ENCODE data around the gene MEG3.

Gene MEG3

DNA sequence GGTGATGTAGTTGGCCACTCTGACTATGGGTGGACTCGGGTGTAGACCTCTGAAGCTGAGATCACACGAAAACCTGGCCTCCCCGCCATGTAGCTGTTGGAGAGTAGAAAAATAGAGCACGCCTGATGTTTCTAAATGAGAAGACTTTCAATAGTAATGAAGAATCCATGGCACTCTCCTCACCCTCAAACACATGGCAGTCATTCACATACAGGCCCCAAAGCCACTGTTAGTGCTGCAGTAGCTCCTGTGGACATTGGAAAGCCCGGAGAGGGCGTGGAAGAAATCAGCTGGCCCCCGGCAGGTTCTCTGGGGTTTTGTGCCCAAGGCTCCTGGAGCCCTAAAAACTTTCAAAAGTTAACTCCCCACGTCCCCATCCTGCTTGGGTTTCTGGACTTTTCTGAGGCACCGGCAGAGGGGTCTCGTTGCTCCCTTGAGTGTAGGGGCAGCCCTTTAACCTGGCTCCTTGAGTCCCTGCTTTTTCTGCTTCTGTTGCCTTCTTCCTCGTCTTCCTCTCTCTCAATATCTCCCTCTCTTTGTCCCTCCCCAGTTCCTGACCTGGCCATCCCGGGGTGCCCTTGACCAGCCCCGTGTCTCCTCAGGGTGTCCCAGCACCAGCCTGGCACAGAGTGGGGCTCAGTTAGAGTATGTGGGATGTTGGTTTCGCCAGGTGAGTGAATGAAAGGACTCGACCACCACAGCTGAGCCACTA, 8.3 kb downstream of the MEG3 start:
- no peak for DNase-seq

GRCh38 chr14:100834794-100835547, 9.1 kb downstream of the MEG3 start:
- DNase-seq, result no peak

DNA sequence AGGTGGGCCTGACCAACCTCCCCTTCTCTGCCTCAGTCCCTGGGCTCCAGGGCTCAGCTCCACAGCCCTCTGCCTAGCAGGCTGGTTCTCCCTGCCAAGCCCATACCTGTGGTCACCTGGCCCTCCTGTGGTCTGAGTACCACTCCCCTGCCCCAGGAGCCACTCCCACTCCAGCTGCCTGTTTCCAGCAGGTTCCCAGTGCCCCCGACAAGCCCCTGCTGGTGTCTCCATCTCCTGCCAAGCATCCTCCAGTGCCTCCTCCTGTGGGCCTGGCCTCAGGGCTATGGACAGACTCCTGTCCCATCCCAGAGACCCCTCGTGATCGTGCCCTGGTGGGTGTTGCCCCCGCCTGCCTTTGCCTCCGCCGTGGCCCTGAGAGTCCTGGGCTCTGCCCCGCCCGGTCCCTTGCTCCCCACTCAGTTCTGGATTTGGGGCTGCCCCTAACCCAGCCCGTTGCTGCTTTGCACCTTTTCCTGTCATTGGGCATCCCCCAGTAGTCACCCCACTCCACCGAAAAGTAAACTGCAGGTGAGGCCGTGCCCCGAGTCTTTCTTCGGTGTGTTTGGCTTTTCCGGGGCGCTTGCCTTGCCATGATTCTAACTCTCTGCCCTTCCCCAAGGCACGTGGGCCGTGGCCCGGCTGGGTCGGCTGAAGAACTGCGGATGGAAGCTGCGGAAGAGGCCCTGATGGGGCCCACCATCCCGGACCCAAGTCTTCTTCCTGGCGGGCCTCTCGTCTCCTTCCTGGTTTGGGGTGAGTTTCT, 9.8 kb downstream of the MEG3 start:
- no peak for DNase-seq

GRCh38 chr14:100836311-100836805, 10.4 kb downstream of the MEG3 start:
- DNase-seq, result no peak

- no peak for DNase-seq
Measured at GRCh38 chr14:100836941-100837804, 11.3 kb downstream of the MEG3 start.

GRCh38 chr14:100837805-100838350, 12.0 kb downstream of the MEG3 start:
- no peak for DNase-seq

DNA sequence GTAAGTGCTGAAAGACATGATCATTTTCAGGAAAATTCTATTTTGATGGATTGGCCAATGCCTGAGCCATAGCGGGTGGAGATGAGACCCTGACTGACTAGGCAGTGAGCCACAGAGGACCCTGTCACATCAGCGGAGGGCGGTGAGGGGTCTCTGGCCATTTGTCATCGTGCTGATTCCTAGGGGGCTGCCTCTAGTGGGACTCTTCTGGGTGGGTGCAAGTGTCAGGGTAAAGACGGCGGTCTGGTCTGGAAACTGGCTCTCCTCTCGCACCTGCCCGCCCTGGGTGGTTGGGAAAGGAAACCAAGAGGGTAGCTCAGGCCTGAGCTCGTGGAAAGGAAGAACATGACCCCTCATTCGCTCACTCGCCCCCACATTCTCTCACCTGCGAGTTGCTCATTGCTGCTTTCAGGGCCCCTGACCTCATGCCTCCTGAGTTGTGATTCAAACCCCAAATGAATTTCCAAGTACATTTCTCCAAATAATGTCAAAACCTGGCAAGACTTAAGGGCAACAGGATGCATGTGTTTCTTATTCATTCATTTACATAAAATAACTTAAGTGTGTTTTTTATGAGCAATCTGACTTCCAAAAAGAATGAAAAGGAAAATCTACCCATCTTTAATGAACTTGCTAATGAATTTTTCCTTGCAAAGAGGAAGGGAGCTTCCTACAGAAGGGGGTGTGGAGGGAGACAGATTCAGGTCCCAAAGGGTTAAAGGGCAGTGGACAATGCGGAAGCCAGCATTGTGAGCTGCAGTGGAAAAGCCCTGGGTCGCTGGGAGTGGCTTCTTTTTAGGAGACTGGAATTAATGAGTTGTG, 12.8 kb downstream of the MEG3 start:
- DNase-seq, result no peak

- DNase-seq, result no peak
Measured at GRCh38 chr14:100839315-100839585, 13.3 kb downstream of the MEG3 start.

GRCh38 chr14:100839681-100840111, 13.8 kb downstream of the MEG3 start:
- DNase-seq, result no peak

DNA sequence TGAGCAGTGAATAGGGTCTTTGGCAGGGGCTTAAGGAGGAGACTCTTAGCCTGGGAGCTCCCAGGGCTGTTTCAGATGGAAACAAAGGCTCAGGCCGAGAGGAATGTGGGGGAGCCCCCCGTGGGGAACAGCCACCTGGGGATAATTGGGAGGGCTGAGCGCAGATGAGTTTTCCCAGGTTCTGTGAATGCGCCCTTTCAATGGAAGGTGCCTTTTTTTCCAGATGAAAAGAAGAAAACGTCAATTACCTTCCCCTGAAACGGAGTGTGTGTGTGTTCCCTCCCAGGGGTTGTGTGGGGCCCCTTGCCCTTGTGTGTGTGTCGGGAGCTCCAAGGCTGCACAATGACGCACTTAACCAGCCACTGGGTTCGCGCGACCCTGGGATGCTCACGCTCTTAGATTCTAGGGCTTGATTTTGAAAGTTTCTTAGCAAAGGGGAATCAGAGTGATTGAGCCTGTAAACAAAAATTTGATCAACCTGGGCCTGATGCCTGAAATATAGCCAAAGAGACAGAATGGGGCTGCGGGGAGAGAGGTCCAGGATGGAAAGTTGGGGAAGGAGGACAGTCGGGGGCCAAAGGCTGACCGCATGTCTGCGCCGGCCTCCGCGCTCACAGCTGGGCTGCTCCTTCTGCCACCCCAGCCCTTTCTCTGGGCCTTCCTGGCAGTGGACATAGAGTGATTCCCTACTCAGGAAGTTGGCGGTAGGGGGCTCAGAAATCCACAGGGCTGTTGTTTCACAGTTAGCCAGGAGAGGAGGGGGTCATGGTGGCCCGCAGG, 14.6 kb downstream of the MEG3 start:
- no peak for DNase-seq

- no peak for DNase-seq
Measured at GRCh38 chr14:100841066-100841760, 15.3 kb downstream of the MEG3 start.

- peak; percentile 60 for DNase-seq
Measured at GRCh38 chr14:100841761-100842403, 16.0 kb downstream of the MEG3 start.

DNA sequence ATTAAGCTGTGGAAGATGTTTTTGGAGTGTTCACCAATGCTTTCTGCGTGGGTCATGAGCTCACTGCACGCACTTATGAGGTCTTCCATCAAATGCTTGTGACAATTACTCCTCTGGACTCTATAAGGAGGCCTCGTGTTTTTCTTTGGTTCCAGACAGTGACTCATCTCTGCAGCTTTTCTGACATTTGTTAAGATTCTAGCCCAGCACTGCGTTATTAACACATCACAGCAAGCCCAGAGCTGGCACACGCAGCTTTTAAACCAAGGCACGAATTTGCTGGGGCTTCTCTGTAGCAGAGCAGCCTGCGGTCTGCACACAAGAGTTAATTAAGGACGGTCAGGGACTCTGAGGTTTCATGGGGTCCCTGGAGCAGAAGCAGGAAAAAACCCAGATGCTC, 16.9 kb downstream of the MEG3 start:
- DNase-seq, result no peak

DNA sequence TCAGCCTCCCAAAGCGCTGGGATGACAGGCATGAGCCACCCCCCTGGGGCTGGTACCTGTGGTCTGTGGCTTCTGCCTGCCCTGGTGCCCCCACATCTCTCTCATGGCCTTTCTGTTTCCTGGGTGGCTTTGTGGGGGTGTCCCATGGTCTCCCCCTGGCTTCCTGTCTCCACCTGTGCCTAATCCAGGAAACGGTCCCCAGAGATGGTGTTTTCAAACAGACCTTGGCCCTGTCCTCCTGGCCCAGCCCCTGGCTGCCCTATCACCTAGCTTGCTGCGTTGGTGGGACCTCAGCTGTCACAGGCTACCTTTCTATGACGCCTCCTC, 18.1 kb downstream of the MEG3 start:
- DNase-seq, result no peak

- DNase-seq, result no peak
Measured at GRCh38 chr14:100844421-100844820, 18.5 kb downstream of the MEG3 start.

DNA sequence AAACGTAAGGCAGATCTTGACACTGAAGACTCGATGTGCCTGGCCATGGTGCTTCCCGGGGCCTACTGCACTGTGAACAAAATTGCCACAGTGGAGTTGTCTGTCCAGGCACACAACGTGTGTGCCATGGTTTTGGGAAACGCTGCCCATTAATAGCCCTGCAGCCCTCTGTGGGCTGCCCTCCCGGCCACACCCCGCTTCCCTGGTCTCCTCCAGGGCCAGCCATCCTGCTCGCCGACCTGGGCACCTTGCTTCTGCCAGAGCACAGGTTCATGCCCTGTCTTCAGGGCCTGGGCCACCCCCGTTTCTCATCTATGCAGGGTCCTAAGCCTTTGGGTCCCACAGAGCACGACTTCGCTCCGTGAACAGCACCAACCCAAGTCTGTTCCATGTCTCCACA, 18.9 kb downstream of the MEG3 start:
- no peak for DNase-seq

GRCh38 chr14:100845341-100845740, 19.4 kb downstream of the MEG3 start:
- DNase-seq, result no peak

GRCh38 chr14:100846309-100846859, 20.5 kb downstream of the MEG3 start:
- no peak for DNase-seq

DNA sequence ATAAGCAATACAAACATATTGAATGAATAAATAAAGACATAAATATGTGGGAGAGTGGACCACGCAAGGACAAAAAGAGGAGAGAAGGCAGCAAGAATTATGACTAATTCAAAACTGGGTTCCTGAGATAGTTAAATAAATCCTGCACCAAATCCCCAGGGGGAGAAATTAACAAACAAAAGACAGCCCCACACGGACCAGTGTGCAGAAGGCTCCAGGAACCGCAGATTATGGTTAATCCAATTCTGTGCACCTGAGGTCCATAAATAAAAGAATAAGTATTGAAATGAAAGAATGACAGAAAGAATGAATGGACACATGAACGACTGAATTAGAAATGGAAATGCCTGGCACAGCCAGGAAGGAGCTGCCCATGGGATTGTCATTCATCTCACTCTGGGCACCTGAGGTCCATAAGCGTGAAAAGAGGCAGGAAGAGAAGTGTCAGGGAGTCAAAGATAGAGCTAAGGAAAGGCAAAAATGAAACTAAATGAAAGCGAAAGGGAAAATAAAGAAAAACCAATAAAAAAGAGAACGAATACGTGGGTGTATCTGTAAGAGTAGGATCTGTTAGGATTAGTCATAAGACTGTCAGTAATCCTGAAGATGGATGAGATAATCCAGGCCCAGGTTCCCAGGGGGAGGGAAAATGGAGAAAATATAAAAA, 23.3 kb downstream of the MEG3 start:
- no peak for DNase-seq
